ENCODE results near the gene TBC1D24. TPM values are rescaled to one million over a fixed set of nuclear protein-coding genes. Genes with fewer than 3 reads are reported as not detected.

Gene TBC1D24
- polyA plus RNA-seq, 1 experiment: 9.2 TPM

DNA sequence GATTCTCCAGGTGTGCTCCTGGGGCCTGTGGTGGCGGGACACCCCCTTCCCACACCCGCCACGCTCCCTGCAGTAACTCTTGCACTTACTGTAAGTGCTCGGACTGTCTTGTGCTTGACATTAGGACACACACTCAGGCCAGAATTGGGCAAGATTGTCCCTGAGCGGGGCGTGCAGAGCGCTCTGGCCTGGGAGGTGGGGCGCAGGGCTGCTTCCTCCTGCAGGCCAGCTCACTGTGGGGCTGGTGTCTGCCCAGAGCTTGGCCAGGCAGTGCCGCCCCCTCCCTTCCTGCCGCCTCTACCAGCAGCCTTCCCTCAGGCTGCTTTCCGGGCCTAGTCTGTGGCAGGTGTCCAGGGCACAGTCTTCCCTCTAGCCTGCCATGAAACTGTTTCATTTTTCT, 32.7 kb downstream of the TBC1D24 start:
- ChIA-PET POLR2A (no interaction called here), CTCF (no interaction called here)
- Histone ChIP-seq H3K36me3 (ENCODE audit: control insufficient read depth, insufficient read depth, low read length) (0 out of 2 replicates have a peak, but pooled peaks cover 1% of the 10 kb centered on the region), H3K4me3 (ENCODE audit: low read depth, low read length) (no peak overlapping the region), H3K27me3 (ENCODE audit: control insufficient read depth, insufficient read depth, low read length) (no peaks in the 10 kb centered on the region)
- no peak for DNase-seq (ENCODE audit: low read depth)
- TF ChIP-seq CTCF (IDR thresholded peaks at IDR 0.05; ENCODE audit: insufficient read depth, low read depth, low read length): no peak

GRCh38 chr16:2508722-2509400, 33.9 kb downstream of the TBC1D24 start:
- ChIA-PET POLR2A (interaction anchor here (0.5 kb wide), 1 partner anchor 24 kb away, joined by 5 read pairs; no protein-coding TSS in a partner anchor), CTCF (no interaction called here)
- no peaks in the 10 kb centered on the region for H3K27me3 ChIP-seq (ENCODE audit: control insufficient read depth, insufficient read depth, low read length)
- TF ChIP-seq CTCF (IDR thresholded peaks at IDR 0.05; ENCODE audit: insufficient read depth, low read depth, low read length): no peak
- H3K36me3 ChIP-seq (ENCODE audit: control insufficient read depth, insufficient read depth, low read length): 0 out of 2 replicates have a peak, but pooled peaks cover 1% of the 10 kb centered on the region
- DNase-seq (ENCODE audit: low read depth): no peak
- no peak overlapping the region for H3K4me3 ChIP-seq (ENCODE audit: low read depth, low read length)

- CTCF ChIA-PET: interaction anchor here (1.0 to 2.4 kb wide), 3 partner anchors 9 to 10 kb away, joined by 3 to 10 read pairs (median 3); partner anchors contain the start of gene AMDHD2
- POLR2A ChIA-PET: no interaction called here
- Histone ChIP-seq H3K36me3 (ENCODE audit: control insufficient read depth, insufficient read depth, low read length) (0 out of 2 replicates have a peak, but pooled peaks cover 1% of the 10 kb centered on the region), H3K27me3 (ENCODE audit: control insufficient read depth, insufficient read depth, low read length) (no peaks in the 10 kb centered on the region), H3K4me3 (ENCODE audit: low read depth, low read length) (no peak overlapping the region)
- no peak for TF ChIP-seq CTCF (IDR thresholded peaks at IDR 0.05; ENCODE audit: insufficient read depth, low read depth, low read length)
- no peak for DNase-seq (ENCODE audit: low read depth)
Measured at GRCh38 chr16:2511128-2511800, 36.3 kb downstream of the TBC1D24 start.

GRCh38 chr16:2511996-2512734, 37.2 kb downstream of the TBC1D24 start:
- H3K27me3 ChIP-seq (ENCODE audit: control insufficient read depth, insufficient read depth, low read length): no peaks in the 10 kb centered on the region
- ChIA-PET POLR2A (no interaction called here), CTCF (interaction anchor here (0.9 to 2.4 kb wide), 5 partner anchors 8 to 172 kb away, joined by 3 to 10 read pairs (median 3); partner anchors contain the start of genes ABCA3 and AMDHD2)
- no peak overlapping the region for H3K4me3 ChIP-seq (ENCODE audit: low read depth, low read length)
- 0 out of 2 replicates have a peak, but pooled peaks cover under 1% of the 10 kb centered on the region for H3K36me3 ChIP-seq (ENCODE audit: control insufficient read depth, insufficient read depth, low read length)
- no peak for TF ChIP-seq CTCF (IDR thresholded peaks at IDR 0.05; ENCODE audit: insufficient read depth, low read depth, low read length)
- DNase-seq (ENCODE audit: low read depth): no peak

Data from BJ (cell line).